Colonic mucosa (tissue), 4 donors: ENCODE results near the gene CHRNA4. TPM values are rescaled to one million over a fixed set of nuclear protein-coding genes. Genes with fewer than 3 reads are reported as not detected.

ENCODE experiments used
- DNase-seq: peaks from one replicate; pipeline ENCODE4 v3.0.0-alpha.2; 2020
- H3K27ac ChIP-seq: fragments of 200-600 bp; one replicate; pipeline ENCODE4 v1.8.0; 2021
- H3K27me3 ChIP-seq: fragments of 200-600 bp; one replicate; pipeline ENCODE4 v1.8.0; 2021
- H3K36me3 ChIP-seq: fragments of 200-600 bp; one replicate; pipeline ENCODE4 v1.8.0; 2021
- H3K4me1 ChIP-seq: fragments of 200-600 bp; one replicate; pipeline ENCODE4 v1.8.0; 2021; ENCODE audit warnings: mild to moderate bottlenecking
- H3K4me3 ChIP-seq: fragments of 200-600 bp; one replicate; pipeline ENCODE4 v1.8.0; 2021
- H3K9ac ChIP-seq, 2 donors: one replicate each; pipeline ENCODE4 v1.7.0; 2013; ENCODE audit warnings: control low read depth in 2 of 2, low read depth in 2 of 2, low read length in 2 of 2
- H3K9me3 ChIP-seq: fragments of 200-600 bp; one replicate; pipeline ENCODE4 v1.8.0; 2021
- intact Hi-C: fragments of 100-400 bp; cut with DNase I; formaldehyde crosslinking; loops from one replicate; pipeline ENCODE4 v1.14.1; 2022
- total RNA-seq, 2 donors: library from RNA; stranded (reverse); fragmentation: NEBNext Ultra II Directional in 1 of 2; extraction: Animal tissue kit (Norgen Biotek cat#: 25700) in 1 of 2; gene quantifications; one replicate each; pipeline ENCODE4 v1.2.1, GENCODE V29; 2021
- TF ChIP-seq, protein P1 (sequence below): fragments of 200-600 bp; IDR thresholded peaks from one replicate; pipeline ENCODE4 v1.8.0; 2022; ENCODE audit warnings: antibody characterized with exemption, mild to moderate bottlenecking
- donor health status: healthy.
- donor health status: DM: no; HTN: no; CAD: no.
- donor health status: DM: no; HTN: no; CAD: no.

The CHRNA4 gene
- total RNA-seq, 2 donors from 2014 or later: 0.05 TPM; not detected in 1

DNA sequence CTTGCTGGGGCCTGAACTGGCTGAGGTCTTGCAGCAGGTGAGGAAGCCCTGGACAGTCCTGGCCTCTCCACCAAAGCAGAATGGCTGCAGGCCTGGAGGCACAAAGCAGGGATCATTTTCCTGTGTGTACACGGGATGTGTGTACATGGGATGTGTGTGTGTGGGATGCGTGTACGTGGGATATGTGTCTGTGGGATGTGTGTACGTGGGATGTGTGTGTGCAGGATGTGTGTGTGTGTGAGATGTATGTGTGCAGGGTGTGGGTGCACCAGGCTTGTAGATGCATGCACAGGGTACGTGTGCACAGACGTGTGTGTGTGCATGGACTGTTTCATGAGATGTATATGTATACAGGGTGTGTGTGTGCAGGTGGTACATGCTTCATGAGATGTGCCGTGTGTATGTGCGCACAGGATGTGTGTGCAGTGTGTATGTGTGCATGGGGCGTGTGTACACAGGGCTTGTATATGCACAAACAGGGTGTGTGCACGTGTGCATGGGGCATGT, 7.9 kb upstream of the CHRNA4 start:
- Histone ChIP-seq H3K9me3 (no peaks in the 10 kb centered on the region), H3K9ac (no peak overlapping the region), H3K27ac (no peak overlapping the region), H3K36me3 (no peaks in the 10 kb centered on the region), H3K4me3 (no peak overlapping the region), H3K27me3 (no peaks in the 10 kb centered on the region), H3K4me1 (no peaks in the 10 kb centered on the region)
- TF ChIP-seq, protein P1, sequence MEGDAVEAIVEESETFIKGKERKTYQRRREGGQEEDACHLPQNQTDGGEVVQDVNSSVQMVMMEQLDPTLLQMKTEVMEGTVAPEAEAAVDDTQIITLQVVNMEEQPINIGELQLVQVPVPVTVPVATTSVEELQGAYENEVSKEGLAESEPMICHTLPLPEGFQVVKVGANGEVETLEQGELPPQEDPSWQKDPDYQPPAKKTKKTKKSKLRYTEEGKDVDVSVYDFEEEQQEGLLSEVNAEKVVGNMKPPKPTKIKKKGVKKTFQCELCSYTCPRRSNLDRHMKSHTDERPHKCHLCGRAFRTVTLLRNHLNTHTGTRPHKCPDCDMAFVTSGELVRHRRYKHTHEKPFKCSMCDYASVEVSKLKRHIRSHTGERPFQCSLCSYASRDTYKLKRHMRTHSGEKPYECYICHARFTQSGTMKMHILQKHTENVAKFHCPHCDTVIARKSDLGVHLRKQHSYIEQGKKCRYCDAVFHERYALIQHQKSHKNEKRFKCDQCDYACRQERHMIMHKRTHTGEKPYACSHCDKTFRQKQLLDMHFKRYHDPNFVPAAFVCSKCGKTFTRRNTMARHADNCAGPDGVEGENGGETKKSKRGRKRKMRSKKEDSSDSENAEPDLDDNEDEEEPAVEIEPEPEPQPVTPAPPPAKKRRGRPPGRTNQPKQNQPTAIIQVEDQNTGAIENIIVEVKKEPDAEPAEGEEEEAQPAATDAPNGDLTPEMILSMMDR: no peak
- DNase-seq: no peak
- intact Hi-C loops: no loop called here

DNA sequence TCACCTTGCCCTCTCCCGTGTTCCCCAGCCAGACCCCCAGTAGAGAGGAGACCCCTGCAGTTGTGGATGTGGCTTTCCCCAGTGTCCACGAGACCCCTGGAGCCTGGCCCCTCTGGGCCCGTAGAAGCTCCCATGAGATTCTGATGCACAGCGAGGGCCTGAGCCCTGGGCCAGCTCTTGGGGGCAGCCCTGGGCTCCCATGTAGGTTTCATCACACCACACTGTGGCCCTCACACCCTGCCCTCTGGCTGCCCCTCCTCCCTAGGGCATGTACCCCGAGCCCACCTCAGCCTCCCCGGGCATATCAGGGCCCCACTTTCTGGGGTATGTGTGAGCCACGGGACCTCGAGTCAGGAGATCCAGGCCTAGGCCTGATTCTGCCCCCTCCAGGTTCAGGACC, 7.0 kb upstream of the CHRNA4 start:
- H3K27me3 ChIP-seq: no peaks in the 10 kb centered on the region
- H3K27ac ChIP-seq: no peak overlapping the region
- no peak overlapping the region for H3K9ac ChIP-seq
- intact Hi-C loops: no loop called here
- H3K36me3 ChIP-seq: no peaks in the 10 kb centered on the region
- H3K4me3 ChIP-seq: no peak overlapping the region
- H3K4me1 ChIP-seq: no peaks in the 10 kb centered on the region
- no peaks in the 10 kb centered on the region for H3K9me3 ChIP-seq
- TF ChIP-seq, protein P1: no peak
- no peak for DNase-seq

DNA sequence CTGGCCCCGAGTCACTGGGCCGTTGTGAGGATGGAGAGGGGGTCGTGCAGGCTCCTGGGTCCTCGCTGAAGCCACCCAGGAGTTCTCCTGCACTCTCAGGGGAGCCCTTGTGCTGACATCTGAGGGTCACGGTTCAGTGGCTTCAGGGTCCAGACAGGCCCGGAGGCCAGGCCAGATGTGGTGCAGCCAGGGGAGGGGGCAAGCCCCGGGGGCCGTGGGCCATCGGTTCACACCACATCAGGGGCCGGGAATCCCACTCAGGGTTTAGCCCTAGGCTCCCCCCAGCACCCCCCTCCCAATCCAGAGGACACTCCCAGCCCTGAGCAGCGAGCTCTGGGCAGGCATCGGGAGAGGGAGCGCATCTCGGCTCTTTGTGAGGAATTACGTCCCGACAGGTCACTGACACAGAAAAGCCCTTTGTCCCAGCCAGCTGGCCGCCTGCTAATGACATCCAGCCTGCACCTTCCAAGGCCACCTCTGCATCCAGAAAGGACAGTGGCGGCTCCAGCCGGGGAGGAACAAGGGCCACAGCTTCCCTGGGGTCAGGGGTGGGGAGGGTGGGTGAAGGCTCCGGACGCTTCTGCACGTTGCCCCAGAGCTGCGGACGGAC, 6.4 kb upstream of the CHRNA4 start:
- no peaks in the 10 kb centered on the region for H3K27me3 ChIP-seq
- no peaks in the 10 kb centered on the region for H3K4me1 ChIP-seq
- TF ChIP-seq, protein P1: no peak
- H3K9ac ChIP-seq: no peak overlapping the region
- H3K9me3 ChIP-seq: no peaks in the 10 kb centered on the region
- H3K36me3 ChIP-seq: no peaks in the 10 kb centered on the region
- no peak overlapping the region for H3K4me3 ChIP-seq
- H3K27ac ChIP-seq: no peak overlapping the region
- intact Hi-C loops: no loop called here
- no peak for DNase-seq

DNA sequence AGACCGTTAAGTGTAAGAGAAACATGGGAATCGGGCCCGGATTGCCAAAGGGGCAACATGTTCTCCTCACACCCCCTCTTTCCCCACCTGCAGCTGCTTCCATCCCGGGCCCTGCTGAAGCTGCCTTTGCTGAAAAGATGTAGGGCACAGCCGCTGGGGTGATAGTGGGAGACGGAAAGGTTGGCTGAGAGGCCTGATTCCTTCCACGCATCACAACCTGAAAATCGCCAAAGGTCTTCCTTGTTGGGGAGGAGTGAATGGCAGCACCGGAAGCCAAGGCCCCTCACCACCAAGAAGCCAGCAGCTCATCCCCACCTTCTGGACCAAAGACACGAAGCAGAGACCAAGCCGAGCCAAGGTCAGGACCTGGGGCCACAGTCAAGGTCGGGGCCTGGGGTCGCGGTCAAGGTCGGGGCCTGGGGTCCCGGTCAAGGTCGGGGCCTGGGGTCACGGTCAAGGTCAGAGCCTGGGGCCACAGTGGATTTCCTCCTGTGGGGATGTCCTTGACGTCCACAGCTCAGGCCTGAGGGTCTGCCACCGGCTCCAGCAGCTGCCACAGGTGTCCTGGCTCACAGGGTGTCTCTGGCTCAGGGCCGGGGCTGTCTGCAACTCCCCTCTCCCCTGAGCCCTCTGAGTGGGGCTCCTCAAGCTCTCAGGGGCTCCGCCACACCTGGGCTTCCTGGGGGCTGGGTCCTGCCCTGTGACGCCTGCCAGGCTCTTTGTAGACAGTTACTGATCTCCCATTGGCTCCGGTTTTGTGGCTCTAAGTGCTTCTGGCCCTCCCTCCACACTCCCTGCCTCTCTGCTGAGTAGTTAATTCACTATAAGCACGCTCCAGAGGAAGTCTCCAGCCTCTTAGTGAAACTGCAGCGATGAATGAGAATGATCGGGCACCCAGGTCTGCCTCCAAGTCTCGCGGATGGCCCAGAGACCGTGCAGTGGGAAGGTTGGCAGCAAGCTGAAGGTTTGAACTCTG, 5.5 kb upstream of the CHRNA4 start:
- no peak overlapping the region for H3K9ac ChIP-seq
- H3K27me3 ChIP-seq: peaks cover 4% of the 10 kb centered on the region
- intact Hi-C loops: no loop called here
- H3K4me3 ChIP-seq: no peak overlapping the region
- H3K4me1 ChIP-seq: no peaks in the 10 kb centered on the region
- no peak for DNase-seq
- TF ChIP-seq, protein P1: no peak
- H3K27ac ChIP-seq: no peak overlapping the region
- H3K9me3 ChIP-seq: no peaks in the 10 kb centered on the region
- H3K36me3 ChIP-seq: no peaks in the 10 kb centered on the region

DNA sequence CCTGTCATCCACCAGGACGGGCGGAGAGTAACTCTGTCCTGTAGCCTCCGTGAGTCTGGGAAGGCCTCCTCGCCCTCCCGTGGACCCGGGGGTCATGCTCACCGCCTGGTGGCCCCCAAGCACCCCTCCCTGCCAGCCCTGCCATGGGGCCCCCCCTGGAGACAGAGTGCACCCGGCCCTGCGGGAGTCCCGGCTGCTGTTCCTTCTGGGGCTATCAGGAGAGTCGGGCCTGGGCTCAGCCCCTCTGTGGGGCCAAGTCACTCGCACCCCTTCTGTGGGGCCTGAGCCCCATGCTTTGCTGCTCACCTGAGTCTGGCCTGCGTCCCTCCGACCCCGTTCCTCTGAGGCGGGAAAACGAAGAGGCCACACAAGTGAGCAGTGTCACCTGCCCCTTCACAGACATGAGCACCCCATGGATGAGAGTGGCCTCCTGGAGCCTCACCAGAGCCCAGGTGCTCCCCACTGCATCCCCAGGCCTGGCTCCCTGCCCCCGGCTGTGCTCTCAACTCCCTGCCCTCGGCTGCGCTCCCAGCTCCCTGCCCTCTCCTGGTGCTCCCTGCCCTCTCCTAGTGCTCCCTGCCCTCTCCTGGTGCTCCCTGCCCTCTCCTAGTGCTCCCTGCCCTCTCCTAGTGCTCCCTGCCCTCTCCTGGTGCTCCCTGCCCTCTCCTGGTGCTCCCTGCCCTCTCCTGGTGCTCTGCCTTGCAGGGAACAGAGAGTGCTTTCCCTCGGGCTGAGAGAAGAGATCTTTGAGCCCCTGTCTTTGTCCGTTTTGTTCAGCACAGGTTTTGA, 4.6 kb upstream of the CHRNA4 start:
- no peak overlapping the region for H3K27ac ChIP-seq
- no peaks in the 10 kb centered on the region for H3K9me3 ChIP-seq
- DNase-seq: no peak
- intact Hi-C loops: no loop called here
- H3K27me3 ChIP-seq: peaks cover 10% of the 10 kb centered on the region
- H3K4me1 ChIP-seq: no peaks in the 10 kb centered on the region
- no peak overlapping the region for H3K4me3 ChIP-seq
- no peak overlapping the region for H3K9ac ChIP-seq
- TF ChIP-seq, protein P1: no peak
- no peaks in the 10 kb centered on the region for H3K36me3 ChIP-seq
